Measurements from ENCODE around the gene ULK4. TPM values are rescaled to one million over a fixed set of nuclear protein-coding genes. Genes with fewer than 3 reads are reported as not detected.

Gene ULK4
- total and polyA plus RNA-seq, 7 donors: 2.1 to 18.6 (median 8.9) TPM

GRCh38 chr3:41662288-41662687, 299.6 kb downstream of the ULK4 start:
- TF ChIP-seq POLR2A (IDR thresholded peaks at IDR 0.05) (no peak), POLR2AphosphoS5 (IDR thresholded peaks at IDR 0.05) (no peak), CTCF (IDR thresholded peaks at IDR 0.05) (no peak), EP300 (IDR thresholded peaks at IDR 0.05) (no peak)
- H3K4me3 ChIP-seq: no peak overlapping the region
- intact Hi-C loops (cut with DNase I): no loop called here
- DNase-seq: no peak
- no peak overlapping the region for H3K27ac ChIP-seq
- WGBS, 2 donors: 93 to 95% methylated on average over 4 of the region's 4 CpGs
- H3K27me3 ChIP-seq: no peaks in the 10 kb centered on the region
- no peaks in the 10 kb centered on the region for H3K36me3 ChIP-seq
- peaks cover 0 to 4% (median 1%) of the 10 kb centered on the region in 4 donors for H3K9me3 ChIP-seq
- H3K4me1 ChIP-seq: no peaks in the 10 kb centered on the region

GRCh38 chr3:41661796-41662195, 300.1 kb downstream of the ULK4 start:
- H3K9me3 ChIP-seq: peaks cover 0 to 4% (median 1%) of the 10 kb centered on the region in 4 donors

GRCh38 chr3:41660510-41660909, 301.4 kb downstream of the ULK4 start:
- intact Hi-C loops (cut with DNase I): no loop called here
- no peak for DNase-seq
- Histone ChIP-seq H3K4me3 (no peak overlapping the region), H3K27ac (no peak overlapping the region), H3K27me3 (no peaks in the 10 kb centered on the region), H3K9me3 (peaks cover 0 to 4% (median 1%) of the 10 kb centered on the region in 4 donors), H3K4me1 (no peaks in the 10 kb centered on the region), H3K36me3 (no peaks in the 10 kb centered on the region)
- WGBS, 2 donors: 53 to 78% methylated on average over 1 of the region's 1 CpG
- TF ChIP-seq EP300 (IDR thresholded peaks at IDR 0.05) (no peak), POLR2A (IDR thresholded peaks at IDR 0.05) (no peak), POLR2AphosphoS5 (IDR thresholded peaks at IDR 0.05) (no peak), CTCF (IDR thresholded peaks at IDR 0.05) (no peak)

More at GRCh38 chr3:41661796-41662195, 300.1 kb downstream of the ULK4 start:
- intact Hi-C loops (cut with DNase I): no loop called here
- Histone ChIP-seq H3K27me3 (no peaks in the 10 kb centered on the region), H3K27ac (no peak overlapping the region), H3K36me3 (no peaks in the 10 kb centered on the region), H3K4me3 (no peak overlapping the region), H3K4me1 (no peaks in the 10 kb centered on the region)
- WGBS, 2 donors: 90 to 94% methylated on average over 3 of the region's 3 CpGs
- no peak for DNase-seq
- TF ChIP-seq CTCF (IDR thresholded peaks at IDR 0.05): no peak
- no peak for TF ChIP-seq POLR2A (IDR thresholded peaks at IDR 0.05)
- no peak for TF ChIP-seq EP300 (IDR thresholded peaks at IDR 0.05)
- no peak for TF ChIP-seq POLR2AphosphoS5 (IDR thresholded peaks at IDR 0.05)

GRCh38 chr3:41653571-41654239, 308.2 kb downstream of the ULK4 start:
- Histone ChIP-seq H3K27ac (no peak overlapping the region), H3K4me1 (peaks cover 0 to 19% (median 12%) of the 10 kb centered on the region in 4 donors), H3K9me3 (no peaks in the 10 kb centered on the region), H3K27me3 (no peaks in the 10 kb centered on the region), H3K36me3 (no peaks in the 10 kb centered on the region), H3K4me3 (no peak overlapping the region)
- WGBS, 2 donors: 19 to 55% methylated on average over 2 of the region's 2 CpGs
- no peak for DNase-seq
- TF ChIP-seq EP300 (IDR thresholded peaks at IDR 0.05) (no peak), POLR2A (IDR thresholded peaks at IDR 0.05) (no peak), POLR2AphosphoS5 (IDR thresholded peaks at IDR 0.05) (no peak), CTCF (IDR thresholded peaks at IDR 0.05) (no peak)
- intact Hi-C loops (cut with DNase I): no loop called here

- no peak for DNase-seq
- no peak overlapping the region for H3K4me3 ChIP-seq
- no peak overlapping the region for H3K27ac ChIP-seq
- peaks cover 0 to 19% (median 12%) of the 10 kb centered on the region in 4 donors for H3K4me1 ChIP-seq
- H3K36me3 ChIP-seq: no peaks in the 10 kb centered on the region
- H3K27me3 ChIP-seq: no peaks in the 10 kb centered on the region
- H3K9me3 ChIP-seq: no peaks in the 10 kb centered on the region
- WGBS, 2 donors: 92 to 95% methylated on average over 3 of the region's 3 CpGs
- TF ChIP-seq POLR2AphosphoS5 (IDR thresholded peaks at IDR 0.05) (no peak), POLR2A (IDR thresholded peaks at IDR 0.05) (no peak), EP300 (IDR thresholded peaks at IDR 0.05) (no peak), CTCF (IDR thresholded peaks at IDR 0.05) (no peak)
- intact Hi-C loops (cut with DNase I): no loop called here
These were observed 309.0 kb downstream of the ULK4 start for GRCh38 chr3:41652931-41653330.
